Endothelial cell of umbilical vein (primary cell): ENCODE results near the gene CMSS1.

Source experiments
- CTCF ChIP-seq, 2 donors: IDR thresholded peaks; 1 replicate in 1 of 2; 2 replicates in 1 of 2; pipeline ENCODE4 v1.5.1; 2011; ENCODE audit warnings: low read length in 2 of 2, mild to moderate bottlenecking in 2 of 2, moderate library complexity in 2 of 2, control low read depth in 1 of 2, inconsistent platforms in 1 of 2, low read depth in 1 of 2; ENCODE audit not compliant: insufficient read depth in 1 of 2; ENCODE audit errors: extremely low read depth in 1 of 2
- EZH2 ChIP-seq: IDR thresholded peaks from 2 replicates; pipeline ENCODE4 v1.6.1; 2012; ENCODE audit warnings: borderline replicate concordance, low read depth, mild to moderate bottlenecking, moderate library complexity, low read length, inconsistent platforms; ENCODE audit not compliant: severe bottlenecking
- FOS ChIP-seq: IDR thresholded peaks from 2 replicates; pipeline ENCODE4 v1.6.1; 2011; ENCODE audit warnings: mild to moderate bottlenecking, low read length, moderate library complexity, borderline replicate concordance; ENCODE audit not compliant: insufficient read depth
- GATA2 ChIP-seq: IDR thresholded peaks from 2 replicates; pipeline ENCODE4 v1.7.0; 2011; ENCODE audit warnings: low read depth, mild to moderate bottlenecking, moderate library complexity, mixed read lengths, low read length; ENCODE audit not compliant: insufficient read length, insufficient read depth
- JUN ChIP-seq: IDR thresholded peaks from 2 replicates; pipeline ENCODE4 v1.6.1; 2011; ENCODE audit warnings: borderline replicate concordance, low read depth; ENCODE audit not compliant: insufficient read length, insufficient read depth
- MYC ChIP-seq: IDR thresholded peaks from one replicate; pipeline ENCODE4 v1.6.1; 2011; ENCODE audit warnings: mild to moderate bottlenecking, low read depth, low read length
- POLR2A ChIP-seq: IDR thresholded peaks from 2 replicates; pipeline ENCODE4 v1.6.1; 2012; ENCODE audit warnings: low read depth, mild to moderate bottlenecking, control low read depth, low read length
- POLR2AphosphoS5 ChIP-seq: IDR thresholded peaks from 2 replicates; pipeline ENCODE4 v1.6.1; 2012; ENCODE audit warnings: low read depth, mild to moderate bottlenecking, control low read depth, low read length, moderate library complexity; ENCODE audit not compliant: insufficient read depth

DNA sequence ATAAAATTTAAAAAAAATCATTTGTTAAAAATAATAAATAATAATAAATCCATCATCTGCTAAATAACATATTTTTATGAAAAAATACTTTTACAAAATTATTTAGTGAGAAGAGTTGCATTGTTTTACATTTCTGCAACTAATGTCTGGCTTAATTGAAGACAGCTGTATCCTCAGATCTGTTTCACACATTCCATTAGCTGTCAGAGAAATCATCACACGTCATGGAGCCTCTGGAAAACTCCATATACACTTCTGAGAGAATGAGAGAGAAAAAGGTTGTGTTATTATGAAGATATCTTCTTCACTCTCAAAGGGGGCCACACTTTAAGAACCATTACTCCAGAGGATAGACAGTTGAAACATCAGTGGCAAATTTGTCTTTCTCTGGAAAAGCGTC is 40.8 kb downstream of the CMSS1 start:
- TF ChIP-seq POLR2AphosphoS5, result no peak
- TF ChIP-seq CTCF (IDR thresholded peaks at IDR 0.05; ENCODE audit: extremely low read depth in 1 of 2, insufficient read depth in 1 of 2, low read depth in 1 of 2, low read length in 2 of 2), result no peak
- no peak for TF ChIP-seq JUN
- TF ChIP-seq MYC, result no peak
- TF ChIP-seq POLR2A, result no peak
- no peak for TF ChIP-seq EZH2
- no peak for TF ChIP-seq FOS
- TF ChIP-seq GATA2, result no peak
